ENCODE measurements around the gene DEFB123. TPM values are rescaled to one million over a fixed set of nuclear protein-coding genes. Genes with fewer than 3 reads are reported as not detected.

DEFB123 gene
- total RNA-seq, 1 donor from 2014 or later = not detected

DNA sequence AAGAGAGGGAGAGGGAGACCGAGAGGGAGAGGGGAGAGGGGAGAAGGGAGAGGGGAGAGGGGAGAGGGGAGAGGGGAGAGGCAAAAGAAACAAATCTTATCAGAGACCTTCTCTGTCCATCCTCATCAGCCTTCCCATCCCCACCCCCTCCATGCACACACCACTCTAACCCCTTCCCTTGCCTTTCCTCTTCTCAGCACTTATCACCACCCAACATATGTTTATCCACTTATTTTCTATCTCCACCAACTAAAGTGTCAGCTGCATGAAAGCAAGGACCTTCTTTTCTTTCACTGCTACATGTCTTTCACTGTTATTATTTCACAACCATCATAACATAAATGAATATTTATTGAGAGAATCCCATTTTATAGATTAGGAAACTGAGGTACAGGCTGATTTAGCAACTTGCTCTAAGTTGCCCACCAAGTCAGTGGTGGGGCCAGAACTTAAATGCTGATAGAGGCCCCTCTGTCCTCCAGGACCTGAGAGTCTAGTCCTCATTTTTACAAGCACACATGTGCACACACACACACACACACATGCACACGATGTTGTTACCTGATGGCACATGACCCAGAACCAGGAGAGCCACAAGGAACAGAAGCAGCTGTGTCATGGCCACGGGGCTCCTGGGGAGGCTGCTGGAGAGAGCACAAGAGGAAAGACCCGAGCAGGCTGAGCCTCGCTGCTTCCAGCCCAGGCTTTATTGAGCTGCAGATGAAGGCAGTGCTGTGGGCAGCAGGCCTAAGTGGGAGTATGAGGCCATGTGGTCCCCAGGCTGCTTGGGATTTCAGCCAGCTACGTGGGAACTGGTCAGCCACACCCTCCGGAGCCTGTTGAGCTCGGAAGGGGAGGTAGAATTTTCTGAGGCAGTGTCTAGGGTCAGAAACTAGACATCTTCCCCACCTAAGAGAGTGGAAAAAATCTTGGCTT lies 32.2 kb downstream of the DEFB123 start:
- Histone ChIP-seq H3K36me3 (no peaks in the 10 kb centered on the region), H3K4me1 (peaks cover 0 to 2% of the 10 kb centered on the region in 2 donors), H3K27ac (no peak overlapping the region), H3K9me3 (no peaks in the 10 kb centered on the region), H3K4me3 (no peak overlapping the region), H3K27me3 (no peaks in the 10 kb centered on the region)
- intact Hi-C loops (cut with DNase I) = no loop called here
- DNase-seq (ENCODE audit: low spot score in 2 of 2) = no peak
- TF ChIP-seq, protein P1, sequence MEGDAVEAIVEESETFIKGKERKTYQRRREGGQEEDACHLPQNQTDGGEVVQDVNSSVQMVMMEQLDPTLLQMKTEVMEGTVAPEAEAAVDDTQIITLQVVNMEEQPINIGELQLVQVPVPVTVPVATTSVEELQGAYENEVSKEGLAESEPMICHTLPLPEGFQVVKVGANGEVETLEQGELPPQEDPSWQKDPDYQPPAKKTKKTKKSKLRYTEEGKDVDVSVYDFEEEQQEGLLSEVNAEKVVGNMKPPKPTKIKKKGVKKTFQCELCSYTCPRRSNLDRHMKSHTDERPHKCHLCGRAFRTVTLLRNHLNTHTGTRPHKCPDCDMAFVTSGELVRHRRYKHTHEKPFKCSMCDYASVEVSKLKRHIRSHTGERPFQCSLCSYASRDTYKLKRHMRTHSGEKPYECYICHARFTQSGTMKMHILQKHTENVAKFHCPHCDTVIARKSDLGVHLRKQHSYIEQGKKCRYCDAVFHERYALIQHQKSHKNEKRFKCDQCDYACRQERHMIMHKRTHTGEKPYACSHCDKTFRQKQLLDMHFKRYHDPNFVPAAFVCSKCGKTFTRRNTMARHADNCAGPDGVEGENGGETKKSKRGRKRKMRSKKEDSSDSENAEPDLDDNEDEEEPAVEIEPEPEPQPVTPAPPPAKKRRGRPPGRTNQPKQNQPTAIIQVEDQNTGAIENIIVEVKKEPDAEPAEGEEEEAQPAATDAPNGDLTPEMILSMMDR (IDR thresholded peaks at IDR 0.05) = no peak

GRCh38 chr20:31473331-31474096 lies 33.1 kb downstream of the DEFB123 start:
- Histone ChIP-seq H3K36me3 (no peaks in the 10 kb centered on the region), H3K4me1 (peaks cover 0 to 2% of the 10 kb centered on the region in 2 donors), H3K27me3 (no peaks in the 10 kb centered on the region), H3K9me3 (no peaks in the 10 kb centered on the region), H3K27ac (no peak overlapping the region), H3K4me3 (no peak overlapping the region)
- DNase-seq (ENCODE audit: low spot score in 2 of 2) = peak in 1 of 2 donors; percentile 46
- TF ChIP-seq, protein P1 (IDR thresholded peaks at IDR 0.05) = no peak
- intact Hi-C loops (cut with DNase I) = no loop called here

- TF ChIP-seq, protein P1 (IDR thresholded peaks at IDR 0.05) = no peak
- DNase-seq (ENCODE audit: low spot score in 2 of 2) = no peak
- Histone ChIP-seq H3K4me1 (peaks cover 0 to 2% of the 10 kb centered on the region in 2 donors), H3K36me3 (no peaks in the 10 kb centered on the region), H3K27me3 (no peaks in the 10 kb centered on the region), H3K27ac (peak overlapping the region in 1 of 2 donors; percentile 79), H3K4me3 (no peak overlapping the region), H3K9me3 (no peaks in the 10 kb centered on the region)
- intact Hi-C loops (cut with DNase I) = no loop called here
Measured at GRCh38 chr20:31474097-31474436, 33.6 kb downstream of the DEFB123 start.

GRCh38 chr20:31474758-31475427 lies 34.5 kb downstream of the DEFB123 start, which contains the start of the genes DEFB124 and REM1:
Gene DEFB124 (minus strand): TSS chr20:31475127. CDS start chr20:31473013, 2,114 bp downstream.
Gene REM1 (plus strand): TSS chr20:31475288. CDS start chr20:31476446, 1,158 bp downstream.
- Histone ChIP-seq H3K36me3 (no peaks in the 10 kb centered on the region), H3K27me3 (no peaks in the 10 kb centered on the region), H3K27ac (peak within 1 kb of the TSS; percentile 79 to 82), H3K4me3 (peak within 1 kb of the TSS; percentile 62 to 82), H3K9me3 (no peaks in the 10 kb centered on the region), H3K4me1 (peaks cover 0 to 2% of the 10 kb centered on the region in 2 donors)
- DNase-seq (ENCODE audit: low spot score in 2 of 2) = peak in 1 of 2 donors; percentile 77
- intact Hi-C loops (cut with DNase I) = loop anchor here (1.0 kb wide), 1 partner anchor 22 kb away; no protein-coding TSS in a partner anchor
- TF ChIP-seq, protein P1 (IDR thresholded peaks at IDR 0.05) = no peak
